Right lobe of liver (tissue), 4 donors: ENCODE data around the gene NKAIN1.

Source experiments
- CTCF ChIP-seq, 4 donors: fragments of 200-600 bp in 3 of 4; fragments of 450-650 bp in 1 of 4; IDR thresholded peaks; one replicate each; pipeline versions ENCODE4 v1.5.1 to v1.8.0; 2016 to 2022; ENCODE audit warnings: antibody characterized with exemption in 4 of 4, mild to moderate bottlenecking in 2 of 4
- POLR2A ChIP-seq: fragments of 450-650 bp; IDR thresholded peaks from one replicate; pipeline ENCODE4 v1.6.1; 2017; ENCODE audit warnings: antibody characterized with exemption, mild to moderate bottlenecking
- donor health status: DM: no; HTN: no; CAD: no.
- donor health status: DM: no; HTN: no; CAD: no.
- donor health status: DM: no; HTN: yes; CAD: no.

GRCh38 chr1:31234123-31234708 is 5.5 kb downstream of the NKAIN1 start:
- no peak for TF ChIP-seq CTCF (IDR thresholded peaks at IDR 0.05)
- TF ChIP-seq POLR2A = no peak
